NOMO-1 treated with dmso at 0.1 percent for 144 hours (cell line): ENCODE measurements around the gene VASH2.
"Not testable (repeated sequence)": the region's sequence is repeated elsewhere in the genome, so short reads cannot be mapped to it uniquely, and the experiment has no call there.

ENCODE experiments used
- DNase-seq: peaks from one replicate; lab custom pipeline; 2025; ENCODE audit not compliant: unreplicated experiment; lab: John Stamatoyannopoulos, UW

Gene VASH2

DNA sequence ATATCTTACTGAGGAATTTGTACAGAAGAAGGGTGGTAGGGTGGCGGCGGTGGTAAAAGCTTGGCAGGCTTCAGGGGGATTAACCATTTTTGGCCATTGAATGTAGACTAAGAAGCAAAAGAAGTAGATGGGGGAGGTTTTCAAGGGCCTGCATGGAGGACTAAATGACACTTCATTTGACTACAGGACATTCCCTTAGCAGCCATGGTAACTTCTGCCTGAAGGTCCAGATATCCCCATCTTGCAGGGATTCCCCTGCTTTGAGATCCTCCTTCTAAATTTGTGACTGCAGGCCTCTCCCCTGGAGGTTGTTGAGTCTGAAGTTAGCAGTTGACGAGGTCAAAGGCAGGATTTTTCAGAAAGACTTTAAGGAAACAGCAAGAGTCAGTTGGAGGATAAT, 4.8 kb downstream of the VASH2 start:
- DNase-seq = no peak

DNA sequence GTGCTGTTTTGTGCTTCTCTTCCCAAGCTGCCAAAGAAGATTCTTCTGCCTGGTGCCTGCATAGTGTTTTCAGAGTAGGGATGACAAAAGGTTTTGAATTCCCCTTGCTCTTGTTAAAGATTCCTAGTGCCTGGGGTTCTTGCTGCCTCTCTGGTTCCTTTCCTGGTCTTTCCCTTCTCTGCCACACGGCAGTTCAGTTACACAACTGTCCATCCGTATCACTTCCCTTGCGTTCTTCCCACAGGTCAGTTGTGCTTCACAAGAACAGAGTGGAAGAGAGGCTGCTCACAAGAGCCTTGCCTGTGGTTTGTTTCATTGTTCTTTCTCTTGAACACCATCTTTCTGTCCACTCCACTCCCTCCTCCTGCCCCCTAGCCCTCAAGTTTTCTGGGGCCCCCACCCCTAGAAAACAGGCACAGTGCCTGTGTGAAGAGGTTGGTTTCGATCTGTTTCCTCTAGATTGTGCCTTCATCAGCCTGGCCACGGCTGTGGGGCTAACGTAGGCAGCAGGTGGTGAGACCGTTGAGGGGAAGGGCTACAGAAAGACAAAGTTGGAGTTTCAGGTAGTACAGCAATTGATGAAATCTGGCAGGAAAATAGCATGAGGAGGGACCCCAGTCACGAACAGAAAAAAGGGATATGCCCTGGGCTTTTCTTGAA, 5.8 kb downstream of the VASH2 start:
- no peak for DNase-seq

DNA sequence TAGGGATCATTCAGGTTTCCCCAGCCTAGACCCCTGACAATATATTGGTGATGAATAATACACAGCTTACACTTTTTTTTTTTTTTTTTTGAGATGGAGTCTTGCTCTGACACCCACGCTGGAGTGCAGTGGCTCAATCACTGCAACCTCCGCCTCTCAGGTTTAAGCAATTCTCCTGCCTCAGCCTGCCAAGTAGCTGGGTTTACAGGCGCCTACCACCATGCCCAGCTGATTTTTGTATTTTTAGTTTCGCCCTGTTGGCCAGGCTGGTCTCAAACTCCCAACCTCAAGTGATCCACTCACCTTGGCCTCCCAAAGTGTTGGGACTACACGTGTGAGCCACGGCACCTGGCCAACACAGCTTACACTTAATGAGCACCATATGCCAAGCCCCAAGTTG, 7.2 kb downstream of the VASH2 start:
- no peak for DNase-seq

DNA sequence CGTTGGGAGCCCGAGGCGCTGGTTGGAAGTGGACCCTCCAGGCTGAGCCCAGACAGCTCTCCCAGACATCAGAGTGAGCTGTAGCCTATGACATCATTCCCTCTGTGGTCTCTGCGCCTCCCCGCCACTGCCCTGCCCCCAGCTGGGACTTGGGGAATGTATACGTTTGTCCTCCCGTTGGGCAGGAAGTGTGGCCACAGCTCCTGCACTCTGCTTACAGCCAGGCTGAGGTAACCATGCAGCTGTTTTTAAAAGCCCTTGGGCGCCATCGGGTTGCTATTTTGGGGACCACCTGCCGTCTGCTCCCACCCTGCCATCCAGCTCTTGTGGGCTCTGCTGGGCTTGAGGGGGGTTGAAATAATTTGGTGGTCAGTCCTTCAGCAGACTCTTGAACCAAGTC, 7.8 kb downstream of the VASH2 start:
- no peak for DNase-seq

DNA sequence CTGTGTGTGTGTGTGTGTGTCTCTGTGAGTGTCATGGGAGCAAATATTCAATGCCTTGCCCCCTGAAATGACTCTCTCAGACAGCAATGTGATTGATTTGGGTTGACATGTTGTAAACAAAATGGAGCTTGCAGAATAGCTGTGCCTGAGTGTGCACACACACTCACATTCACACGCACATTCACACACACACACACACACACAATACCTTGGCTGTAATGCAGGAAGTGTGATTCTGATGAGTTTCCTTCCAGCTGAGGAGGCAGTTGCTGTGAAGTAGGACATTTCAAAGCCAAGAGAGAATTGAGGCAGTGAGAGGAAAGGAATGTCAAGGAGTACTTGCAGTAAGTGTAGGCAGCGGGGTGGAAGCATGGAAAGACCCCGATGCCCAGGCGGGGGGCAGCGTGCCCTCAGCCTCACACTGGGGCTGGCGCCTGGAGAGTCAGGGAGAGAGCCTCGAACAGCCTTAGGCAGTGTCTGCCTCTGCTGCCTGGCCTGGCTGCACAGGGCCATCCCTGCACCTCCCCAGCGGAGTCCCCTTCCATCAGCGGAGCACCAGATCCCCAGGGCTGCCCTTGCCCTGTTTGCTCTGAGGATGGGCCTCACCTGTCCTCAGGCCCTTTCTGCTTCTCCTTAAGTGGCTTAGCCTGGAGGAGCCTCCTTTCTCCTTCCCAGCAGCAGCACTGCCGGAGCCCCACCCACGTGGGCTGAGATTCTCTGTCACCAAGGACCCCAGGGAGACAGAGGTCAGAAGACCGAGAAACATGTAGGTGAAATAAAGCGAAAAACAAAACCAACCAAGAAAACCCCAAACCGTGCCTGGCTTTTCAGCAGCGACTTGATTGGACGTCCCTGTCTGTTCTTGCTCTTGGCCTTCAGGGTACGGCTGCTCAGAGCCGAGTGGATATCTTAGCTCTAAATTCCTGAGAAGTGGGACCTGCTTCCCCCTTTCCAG, 9.2 kb downstream of the VASH2 start:
- no peak for DNase-seq

DNA sequence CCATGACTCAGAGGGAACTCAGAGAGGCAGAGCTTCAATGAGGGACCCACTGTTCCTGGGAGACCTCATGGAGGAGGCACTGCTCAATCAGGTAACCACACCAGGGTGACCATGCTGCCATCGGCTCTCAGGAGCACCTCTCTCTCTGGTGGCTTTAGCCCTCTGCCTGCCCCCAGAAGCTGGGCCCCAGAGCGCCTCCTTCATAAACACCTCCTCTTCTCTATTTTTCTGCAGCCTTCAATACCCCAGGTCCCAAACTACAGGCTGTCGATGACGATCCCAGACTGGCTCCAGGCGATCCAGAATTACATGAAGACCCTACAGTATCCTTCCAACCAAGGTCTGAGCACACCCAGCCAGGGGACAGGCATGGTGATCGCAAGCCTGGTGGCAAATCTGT, 10.6 kb downstream of the VASH2 start:
- no peak for DNase-seq

DNA sequence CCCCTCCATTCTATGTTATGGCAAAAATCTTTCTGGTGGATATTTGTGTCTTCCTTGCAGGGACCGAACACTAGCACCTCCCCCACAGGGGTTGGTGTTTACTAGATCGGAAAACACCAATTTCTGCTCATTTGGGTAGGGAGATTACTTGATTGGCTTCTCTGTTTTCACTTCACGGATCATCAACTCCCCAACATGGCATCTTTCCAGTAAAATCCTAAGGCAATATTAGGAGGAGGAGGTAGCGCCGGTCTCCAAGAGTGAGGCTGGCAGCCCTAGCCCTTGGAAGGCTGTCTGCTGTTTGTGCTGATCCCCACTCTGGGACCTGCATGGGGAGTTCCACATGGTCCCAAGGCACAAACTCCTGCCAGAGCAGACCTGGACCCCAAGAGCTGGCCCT, 12.2 kb downstream of the VASH2 start:
- DNase-seq = no peak

DNA sequence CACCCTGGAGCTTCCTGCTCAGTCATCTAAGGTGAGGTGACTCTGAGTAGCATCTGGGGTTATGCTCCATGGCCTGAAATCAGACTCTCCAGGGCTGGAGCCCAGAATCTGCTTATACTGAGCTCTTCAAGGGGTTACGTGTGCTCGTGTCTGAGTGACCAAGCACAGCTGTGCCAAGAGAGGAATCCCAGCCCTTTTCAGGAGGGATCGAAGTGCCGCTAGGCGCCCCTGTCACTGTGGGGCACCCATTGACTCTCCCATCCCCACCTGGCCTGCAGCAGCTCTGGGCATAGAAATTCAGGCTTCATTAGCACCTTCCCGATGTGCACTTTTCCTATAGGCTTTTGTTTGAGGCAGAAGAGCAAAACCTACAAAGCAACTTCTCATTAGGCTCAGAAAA, 13.8 kb downstream of the VASH2 start:
- no peak for DNase-seq

DNA sequence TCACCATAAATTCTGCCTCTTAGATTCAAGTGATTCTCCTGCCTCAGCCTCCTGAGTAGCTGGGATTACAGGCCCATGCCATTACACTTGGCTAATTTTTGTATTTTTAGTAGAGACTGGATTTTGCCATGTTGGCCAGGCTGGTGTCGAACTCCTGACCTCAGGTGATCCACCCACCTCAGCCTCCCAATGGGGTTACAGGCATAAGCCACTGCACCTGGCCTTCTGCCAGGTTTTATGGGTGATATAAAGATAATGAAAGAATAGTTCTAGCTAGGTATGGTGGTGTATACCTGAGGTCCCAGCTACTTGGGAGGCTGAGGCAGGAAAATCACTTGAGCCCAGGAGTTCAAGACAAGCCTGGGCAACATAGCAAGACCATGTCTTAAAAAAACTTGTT, 14.7 kb downstream of the VASH2 start:
- not testable (repeated sequence) for DNase-seq

DNA sequence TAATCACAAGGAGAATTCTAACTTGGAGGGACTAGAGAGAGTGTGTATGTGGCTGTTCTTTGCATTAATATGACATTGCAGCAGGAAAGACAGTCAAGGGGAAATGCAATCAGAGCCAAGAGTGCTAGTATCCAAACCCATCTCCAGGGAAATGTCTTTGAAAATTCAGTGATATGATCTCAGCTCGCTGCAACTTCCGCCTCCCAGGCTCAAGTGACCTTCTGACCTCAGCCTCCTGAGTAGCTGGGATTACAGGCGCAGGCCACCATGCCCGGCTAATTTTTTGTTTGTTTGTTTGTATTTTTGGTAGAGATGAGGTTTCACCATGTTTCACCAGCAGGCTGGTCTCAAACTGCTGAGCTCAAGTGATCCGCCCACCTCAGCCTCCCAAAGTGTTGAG, 16.3 kb downstream of the VASH2 start:
- DNase-seq = no peak

DNA sequence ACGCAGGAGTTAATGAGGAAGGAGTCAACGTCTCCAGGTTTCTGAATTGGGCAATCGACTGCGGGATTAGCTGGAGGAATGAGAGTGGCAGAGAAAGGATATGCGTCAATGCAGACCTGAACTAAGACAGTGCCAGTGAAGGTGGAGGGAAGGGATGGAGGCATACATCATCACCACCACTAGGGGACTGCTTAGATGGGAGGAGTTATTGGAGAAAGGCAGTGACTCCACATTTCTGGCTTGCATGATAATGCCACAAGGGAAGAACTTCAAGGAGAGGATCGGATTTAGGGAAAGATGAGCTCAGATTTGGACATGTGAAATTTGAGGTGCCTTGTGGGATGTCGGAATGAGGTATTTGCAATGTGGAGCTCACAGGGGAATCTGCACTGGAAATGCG, 17.5 kb downstream of the VASH2 start:
- no peak for DNase-seq

DNA sequence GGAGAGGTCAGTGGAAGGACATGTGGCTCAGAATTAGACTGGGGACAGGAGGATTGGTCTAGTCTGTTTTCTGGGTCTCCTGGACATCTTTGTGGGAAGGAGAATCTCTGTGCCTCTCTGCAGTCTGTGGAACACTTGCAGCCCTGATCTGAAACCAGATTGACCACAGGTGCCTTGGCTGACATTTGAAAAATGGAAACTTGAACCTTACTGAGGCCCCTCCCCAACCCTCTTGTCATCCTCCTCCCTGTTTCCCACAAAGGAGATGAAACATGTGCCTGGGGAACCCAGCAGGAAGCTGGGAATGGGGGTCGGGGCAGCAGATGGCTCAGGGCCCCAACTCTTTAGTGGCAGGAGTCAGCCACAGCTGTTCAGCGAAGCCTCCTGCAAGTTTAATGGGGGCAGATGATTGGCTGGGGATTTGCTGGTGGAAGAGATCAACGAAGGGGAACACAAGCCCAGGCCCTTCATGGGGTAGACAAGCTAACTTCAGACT, 18.1 kb downstream of the VASH2 start:
- DNase-seq = no peak

DNA sequence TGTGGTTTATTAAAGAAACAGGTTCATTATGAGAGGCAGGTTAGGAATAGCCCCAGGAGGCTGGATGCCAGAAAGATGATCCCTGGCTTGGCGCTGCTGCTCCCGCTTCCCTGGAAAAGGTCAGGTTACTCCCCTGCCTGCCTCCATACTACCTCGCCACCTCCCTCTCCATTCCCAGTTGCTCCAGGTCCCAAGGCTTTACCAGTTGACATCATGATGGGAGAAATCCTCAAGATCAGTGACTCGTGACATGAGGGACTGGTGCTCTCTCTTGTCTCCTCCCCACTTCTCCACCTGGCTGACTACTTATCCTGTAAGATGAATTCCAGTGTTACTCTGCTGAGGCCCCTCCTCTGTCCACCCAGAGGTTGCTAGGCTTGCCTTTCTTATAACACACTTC, 19.7 kb downstream of the VASH2 start:
- DNase-seq = no peak

DNA sequence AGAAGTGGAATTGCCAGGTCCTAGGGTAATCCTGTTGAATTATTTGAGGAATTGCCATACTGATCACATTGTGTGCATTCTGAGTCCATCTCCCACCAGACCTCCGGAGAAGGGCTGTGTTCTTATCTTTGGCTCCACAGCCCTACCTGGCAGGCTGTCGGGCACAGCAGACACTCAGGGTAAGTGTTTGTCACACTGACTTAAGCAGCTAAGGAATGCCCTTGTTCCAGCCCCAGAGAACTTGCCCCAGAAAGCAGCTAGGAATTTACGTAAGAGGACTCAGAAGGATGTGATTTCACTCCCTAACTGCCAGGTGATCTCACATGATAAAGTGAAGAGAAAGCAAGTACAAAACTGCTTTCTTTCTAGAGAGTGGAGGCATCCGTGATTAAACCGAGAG, 21.0 kb downstream of the VASH2 start:
- no peak for DNase-seq

DNA sequence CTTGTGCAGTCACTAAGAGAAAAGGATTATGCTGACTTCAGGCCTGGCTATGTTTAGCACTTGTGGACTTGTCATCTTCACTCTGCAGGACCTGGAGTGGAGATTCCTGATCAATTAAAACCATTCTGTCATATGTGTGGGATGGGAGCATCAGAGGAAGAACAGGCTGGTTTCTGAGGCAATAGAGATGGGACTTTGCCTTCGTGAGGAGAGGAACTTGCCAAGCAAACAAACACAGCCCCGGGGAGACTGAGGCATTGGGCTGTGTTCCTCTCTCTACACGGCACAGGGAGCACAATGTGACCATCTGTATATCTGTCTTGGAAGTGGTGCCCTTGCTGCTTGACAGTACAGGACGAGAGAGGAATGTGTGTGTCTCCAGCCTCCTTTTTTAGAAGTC, 23.1 kb downstream of the VASH2 start:
- no peak for DNase-seq

DNA sequence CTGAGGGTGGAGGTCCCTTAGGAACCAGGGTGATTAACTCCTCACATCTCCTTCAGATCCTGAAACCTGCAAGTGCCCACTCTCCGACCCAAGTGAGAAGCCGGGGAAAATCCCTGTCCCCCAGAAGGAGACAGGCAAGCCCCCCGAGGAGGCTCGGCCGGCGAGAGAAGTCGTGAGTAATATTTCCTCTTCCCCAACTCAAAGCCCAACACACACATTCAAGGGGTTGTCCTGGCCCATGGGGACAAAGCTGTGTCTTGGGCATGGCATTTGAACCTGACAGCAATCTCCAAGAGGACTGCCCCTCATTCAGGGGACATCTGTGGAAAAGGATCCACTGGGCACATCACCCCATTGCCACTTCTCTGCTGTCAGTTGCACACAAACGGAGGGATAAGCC, 23.6 kb downstream of the VASH2 start:
- DNase-seq = no peak

DNA sequence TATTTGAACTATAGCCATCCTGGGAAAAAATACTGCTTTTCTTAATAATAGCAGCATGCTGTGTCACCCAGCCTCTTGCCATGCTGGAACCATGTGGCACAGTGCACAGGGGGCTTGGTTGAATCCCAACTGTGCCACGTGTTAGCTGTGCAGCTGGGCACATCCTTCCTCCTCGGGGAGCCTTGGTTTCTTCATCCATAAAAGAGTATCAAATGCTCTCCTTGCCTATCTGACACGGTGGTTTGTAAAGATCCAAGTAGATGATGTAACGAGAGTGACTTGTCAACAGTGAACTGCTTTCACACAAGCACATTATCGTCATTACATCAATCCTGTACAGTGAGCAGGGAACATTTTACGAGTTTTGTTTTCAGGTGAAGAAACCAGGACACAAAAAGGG, 24.4 kb downstream of the VASH2 start:
- DNase-seq = no peak

DNA sequence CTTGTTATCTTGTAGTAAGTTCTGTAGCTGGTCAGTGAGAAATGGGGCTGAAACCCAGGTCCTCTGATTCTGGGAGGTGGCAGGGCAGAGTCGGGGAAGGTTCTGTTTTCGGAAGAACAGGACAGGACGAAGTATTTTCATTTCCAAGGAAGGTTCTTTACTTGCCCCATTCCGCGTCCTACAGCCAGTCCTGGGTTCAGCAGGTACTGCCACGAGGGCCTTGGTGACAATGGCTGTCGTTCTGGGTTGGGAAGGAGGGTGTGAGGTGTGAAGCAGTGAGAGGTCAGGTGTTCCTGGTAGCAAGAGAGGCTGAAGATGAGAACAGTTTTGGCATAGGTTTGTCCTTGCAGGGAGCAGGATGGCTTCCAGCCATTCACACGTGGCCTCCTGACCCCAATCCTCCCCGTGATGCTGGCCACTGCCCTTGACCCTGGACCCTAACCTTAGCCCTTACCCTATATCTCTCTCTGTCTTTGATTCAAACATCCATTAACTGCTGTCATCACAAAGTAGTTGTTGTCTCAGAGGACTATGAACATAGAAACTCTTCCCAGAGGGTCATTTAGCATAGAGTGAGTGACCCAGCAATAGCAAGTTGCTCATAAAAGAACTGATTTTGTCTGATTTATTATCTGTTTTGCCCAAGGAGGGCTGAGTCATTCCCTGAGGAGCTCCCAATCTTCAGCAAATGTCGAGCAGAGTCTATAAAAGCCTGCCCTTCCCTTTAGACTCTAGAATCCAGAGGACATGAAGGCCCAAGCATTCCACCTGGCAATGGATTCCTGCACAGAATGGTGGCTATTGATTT, 25.0 kb downstream of the VASH2 start:
- DNase-seq = no peak

DNA sequence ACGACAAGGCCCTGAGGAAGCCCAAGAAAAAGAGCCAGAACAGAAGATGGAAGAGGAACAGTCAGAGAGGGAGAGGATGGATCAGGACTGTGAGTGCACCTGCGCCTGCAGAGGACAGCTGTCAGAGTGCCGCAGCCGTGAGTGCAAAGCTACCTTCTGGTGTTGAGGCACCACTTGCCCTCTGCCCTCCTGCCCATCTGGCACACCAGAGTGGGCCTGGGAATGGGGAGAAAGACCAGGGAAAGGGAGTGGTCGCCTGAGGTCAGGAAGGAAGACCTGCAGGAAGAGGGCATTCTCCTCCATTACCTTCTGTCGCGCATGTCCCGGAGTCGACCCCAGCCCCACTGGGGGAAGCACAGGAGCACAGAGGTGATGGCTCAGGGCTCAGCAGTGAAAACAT, 26.2 kb downstream of the VASH2 start:
- no peak for DNase-seq

DNA sequence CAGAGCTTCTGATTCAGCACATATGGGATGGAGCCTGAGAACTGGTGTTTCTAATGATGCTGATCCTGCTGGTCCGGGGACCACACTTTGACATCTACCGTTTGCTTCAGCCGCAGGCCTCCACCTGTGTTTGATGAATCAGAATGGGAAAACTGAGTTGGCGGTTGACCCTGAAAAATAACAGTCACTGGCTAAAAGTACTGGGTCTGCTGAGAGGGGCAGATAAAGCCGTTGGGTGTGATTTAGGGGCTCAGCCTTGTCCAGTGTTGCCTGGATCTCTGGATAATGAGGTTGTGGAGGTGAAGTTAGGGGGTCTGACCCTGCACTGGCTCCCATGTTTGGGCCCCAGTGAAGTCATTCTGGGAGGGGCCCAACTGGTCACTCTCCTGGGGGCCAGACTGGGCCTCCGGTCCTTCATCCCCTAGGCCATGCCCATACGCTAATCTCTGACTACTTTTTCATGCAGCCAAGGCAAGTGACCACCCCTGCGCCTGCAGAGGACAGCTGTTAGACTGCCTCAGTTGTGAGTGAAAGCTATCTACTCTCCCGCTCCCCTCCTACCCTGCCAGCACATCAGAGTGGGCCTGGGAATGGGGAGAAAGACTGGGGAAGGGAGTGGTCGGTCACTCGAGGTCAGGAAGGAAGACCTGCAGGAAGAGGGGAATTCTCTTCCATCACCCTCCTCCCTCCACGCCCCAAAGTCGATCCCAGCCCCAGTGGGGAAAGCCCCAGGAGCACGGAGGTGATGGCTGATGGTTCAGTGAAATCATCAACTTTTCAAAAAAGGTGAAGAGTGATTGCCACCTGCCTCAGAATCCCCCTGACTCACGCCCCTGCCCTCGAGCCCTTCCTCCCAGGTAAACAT, 27.7 kb downstream of the VASH2 start:
- no peak for DNase-seq
